Measurements from ENCODE around the gene EHMT1.
"Not testable (repeated sequence)": the region's sequence is repeated elsewhere in the genome, so short reads cannot be mapped to it uniquely, and the experiment has no call there.

Gene EHMT1

DNA sequence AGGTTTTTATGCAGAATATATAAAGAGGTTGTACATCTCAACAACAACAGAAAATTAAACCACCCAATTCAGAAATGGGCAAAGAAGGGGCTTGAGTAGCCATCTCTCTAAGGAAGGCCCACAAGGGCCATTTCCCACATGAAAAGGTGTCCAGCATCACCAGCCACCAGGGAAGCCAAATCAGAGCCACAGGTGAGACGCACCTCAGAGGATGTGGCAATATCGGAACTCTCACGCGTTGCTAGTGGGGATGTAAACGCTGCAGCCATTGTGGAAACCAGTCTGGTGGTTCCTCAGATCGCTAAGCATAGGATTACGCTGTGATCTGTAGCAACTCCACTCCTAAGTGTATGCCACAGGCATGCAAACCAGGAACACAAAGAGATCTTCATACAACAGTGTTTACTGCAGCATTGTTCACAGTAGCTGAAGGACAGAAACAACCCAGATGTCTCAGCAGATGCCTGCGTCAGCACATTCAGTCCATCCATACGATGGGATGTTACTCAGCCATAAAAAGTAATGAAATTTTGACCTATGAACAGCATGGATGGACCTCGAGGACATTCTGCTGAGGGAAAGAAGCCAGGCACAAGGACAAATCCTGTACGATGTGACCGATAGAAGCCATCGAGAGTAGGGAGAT, 174.5 kb downstream of the EHMT1 start:
- DNase-seq, result no peak

DNA sequence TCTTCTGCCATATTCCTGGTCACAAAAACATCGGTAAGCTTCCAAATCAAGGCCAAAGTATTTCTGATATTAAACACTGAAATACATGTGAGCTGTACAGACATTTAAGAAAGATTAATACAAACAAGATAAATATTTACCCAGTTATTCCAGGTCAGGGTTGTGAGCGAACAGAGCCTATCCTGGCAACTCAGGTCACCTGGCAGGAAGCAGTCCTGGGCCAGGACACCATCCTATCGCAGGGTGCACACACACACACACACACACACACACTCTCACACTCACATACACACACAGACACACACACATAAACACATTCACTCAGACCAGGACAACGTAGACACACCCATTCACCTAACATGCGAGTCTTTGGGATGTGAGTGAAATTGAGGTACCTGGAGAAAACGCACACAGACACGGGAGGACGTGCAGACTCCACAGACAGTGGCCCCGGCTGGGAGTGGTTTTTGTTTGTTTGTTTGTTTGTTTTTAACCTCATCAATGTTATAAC, 176.4 kb downstream of the EHMT1 start:
- DNase-seq, result no peak

DNA sequence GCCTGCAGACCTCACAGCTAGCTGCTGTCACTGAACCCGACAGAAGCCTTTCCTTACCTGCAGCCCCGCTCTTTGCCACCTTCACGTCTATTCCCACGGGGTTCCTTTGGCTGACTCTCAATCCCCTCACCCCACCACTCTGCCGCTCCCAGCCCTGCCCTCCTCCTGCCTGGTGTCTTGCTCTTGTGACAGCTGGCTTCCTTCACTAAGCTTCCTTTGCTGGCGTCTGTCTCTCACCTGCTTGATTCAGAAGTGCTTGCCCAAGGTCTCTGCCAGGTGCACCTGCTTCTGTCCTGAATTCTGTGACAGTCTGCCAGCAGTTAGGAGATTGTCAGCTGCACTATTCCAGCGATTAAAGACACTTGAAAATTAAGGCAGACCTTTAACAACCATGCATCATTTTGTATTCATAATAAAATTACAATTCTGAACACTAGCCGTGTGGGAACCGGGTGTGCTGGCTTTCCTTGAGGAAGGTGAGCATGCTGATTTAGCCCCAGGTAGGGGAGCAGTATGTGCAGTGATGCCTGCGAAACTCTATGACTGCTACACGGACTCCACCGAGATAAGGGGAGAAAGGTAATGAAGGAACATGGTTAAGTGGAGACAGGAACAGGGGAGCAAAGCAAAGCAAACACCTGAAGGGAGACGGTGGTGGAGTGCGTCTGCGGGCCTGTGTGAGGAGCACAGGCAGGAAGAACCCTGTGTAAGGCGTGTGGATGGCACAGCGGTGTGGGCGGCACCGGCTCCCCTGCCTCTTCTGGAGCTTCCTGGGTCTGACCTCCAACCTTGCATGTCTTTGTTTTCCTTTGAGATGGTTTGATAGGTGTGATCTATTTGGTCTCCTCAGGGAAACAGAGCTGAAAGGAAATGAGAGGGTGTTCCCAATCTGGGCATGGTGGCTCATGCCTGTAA, 178.7 kb downstream of the EHMT1 start:
- DNase-seq, result peak; percentile 52

- no peak for DNase-seq
Observed at GRCh38 chr9:137798142-137798541, 179.3 kb downstream of the EHMT1 start.

DNA sequence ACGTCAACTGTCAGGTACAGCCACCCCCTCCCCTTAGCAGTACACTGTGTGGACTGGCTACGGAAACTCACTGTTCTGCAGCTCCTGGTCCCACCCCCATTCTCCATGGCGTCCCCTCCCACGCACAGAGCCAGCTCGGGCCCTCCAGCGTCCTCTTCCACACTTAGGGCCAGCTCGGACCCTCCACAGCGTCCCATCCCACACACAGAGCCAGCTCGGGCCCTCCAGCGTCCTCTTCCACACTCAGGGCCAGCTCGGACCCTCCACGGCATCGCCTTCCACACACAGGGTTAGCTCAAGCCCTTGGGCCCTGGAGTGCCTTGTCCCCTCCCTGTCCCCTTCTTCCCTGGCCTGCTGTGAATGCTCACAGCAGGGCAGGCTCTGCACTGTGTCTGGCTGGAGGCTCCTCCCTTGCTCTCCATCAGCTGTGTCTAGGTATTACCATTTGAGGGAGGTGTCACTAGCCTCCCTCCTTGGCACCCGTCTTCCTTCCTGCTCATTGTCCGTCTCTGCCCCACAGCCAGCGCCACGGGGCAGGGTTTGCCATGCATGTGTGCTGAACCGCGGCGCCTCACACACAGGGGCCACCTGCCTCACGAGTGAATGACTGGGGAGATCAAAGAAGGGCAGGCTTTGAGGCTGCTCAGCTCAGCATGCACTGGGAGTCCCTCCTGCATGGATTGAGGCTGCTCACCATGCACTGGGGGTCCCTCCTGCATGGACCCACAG, 180.3 kb downstream of the EHMT1 start:
- no peak for DNase-seq

DNA sequence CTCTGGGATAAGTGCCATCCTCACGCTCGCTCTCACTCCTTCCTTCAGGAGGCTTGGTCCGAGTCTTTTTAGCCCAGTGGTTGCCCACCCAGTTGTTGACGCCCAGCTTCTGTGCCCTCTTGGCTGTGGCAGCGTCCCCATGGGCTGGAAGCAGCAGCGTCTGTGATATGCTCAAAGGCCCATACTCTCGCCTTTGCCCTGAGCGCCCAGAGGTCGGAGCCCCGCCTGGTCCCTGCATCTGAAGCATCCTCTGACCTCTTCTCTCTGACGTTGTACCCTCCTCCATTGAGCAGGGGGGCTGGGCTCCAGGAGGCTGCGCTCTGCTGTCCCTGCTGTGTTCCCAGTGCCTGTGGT, 180.8 kb downstream of the EHMT1 start:
- DNase-seq, result no peak

GRCh38 chr9:137800196-137801022, 181.6 kb downstream of the EHMT1 start:
- no peak for DNase-seq

DNA sequence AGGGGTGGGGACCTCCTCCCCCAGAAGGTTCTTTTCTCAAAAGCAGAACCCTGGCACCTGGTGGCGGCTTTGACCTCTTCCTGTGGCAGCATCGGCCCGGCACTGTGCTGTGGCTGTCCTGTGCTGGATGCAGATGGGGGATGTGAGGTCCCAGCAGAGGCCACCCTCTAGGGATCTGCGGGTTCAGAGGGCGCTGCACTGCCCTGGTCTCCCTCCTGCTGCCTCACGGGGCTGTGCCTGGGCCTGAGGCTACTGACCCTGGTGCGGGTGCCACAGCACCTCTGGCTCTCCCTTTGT, 182.2 kb downstream of the EHMT1 start:
- no peak for DNase-seq

DNA sequence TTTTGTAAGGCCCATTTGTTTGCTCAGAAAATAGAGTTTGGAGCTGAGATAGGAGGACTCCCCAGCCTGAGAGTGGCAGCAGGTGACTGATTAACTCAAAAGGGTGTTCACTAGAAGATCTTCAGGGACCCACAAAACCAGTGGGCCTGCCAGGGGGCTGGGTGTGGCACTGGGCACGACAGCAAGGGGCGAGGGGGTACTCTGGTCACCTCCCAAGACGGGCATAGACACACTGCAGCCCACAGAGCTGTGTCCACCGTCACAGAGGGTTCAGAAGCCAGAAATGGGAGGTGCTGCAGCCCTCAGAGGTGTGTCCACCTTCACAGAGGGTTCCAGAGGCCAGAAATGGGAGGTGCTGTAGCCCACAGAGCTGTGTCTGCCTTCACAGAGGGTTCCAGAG, 183.2 kb downstream of the EHMT1 start:
- no peak for DNase-seq

DNA sequence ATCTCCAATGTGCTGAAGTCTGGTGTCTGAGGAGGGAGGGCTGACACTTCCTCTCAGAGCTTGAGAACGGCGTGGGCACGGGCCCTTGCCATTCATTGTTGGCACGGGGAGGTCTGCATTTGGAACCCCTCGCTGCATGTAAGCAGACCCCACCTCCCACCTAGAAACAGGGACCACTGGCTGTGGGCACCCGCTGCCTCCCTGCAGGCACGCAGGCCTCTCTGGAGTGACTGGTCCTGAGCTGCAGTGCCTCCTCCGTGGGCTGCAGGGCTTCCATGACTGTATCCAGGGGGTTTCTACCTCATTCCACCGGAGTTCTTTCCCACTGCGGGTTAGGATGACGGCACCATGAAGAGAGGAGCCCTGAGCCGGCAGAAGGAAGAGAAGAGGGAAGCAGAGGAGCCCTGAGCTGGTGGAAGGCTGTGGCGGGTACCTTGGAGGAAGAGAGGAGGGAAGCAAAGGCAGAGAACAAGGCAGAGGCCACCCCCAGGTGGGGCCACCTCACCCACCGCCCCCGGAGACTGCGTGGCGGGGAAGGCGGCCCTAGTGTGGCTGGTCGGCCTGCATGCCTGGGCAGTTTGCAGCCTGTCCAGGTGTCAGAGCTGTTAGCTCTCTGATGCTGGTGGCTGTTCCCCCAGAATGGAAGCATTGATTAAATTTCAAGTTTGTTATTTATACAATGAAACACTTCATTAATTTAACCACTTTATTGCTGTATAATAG, 183.9 kb downstream of the EHMT1 start:
- no peak for DNase-seq

DNA sequence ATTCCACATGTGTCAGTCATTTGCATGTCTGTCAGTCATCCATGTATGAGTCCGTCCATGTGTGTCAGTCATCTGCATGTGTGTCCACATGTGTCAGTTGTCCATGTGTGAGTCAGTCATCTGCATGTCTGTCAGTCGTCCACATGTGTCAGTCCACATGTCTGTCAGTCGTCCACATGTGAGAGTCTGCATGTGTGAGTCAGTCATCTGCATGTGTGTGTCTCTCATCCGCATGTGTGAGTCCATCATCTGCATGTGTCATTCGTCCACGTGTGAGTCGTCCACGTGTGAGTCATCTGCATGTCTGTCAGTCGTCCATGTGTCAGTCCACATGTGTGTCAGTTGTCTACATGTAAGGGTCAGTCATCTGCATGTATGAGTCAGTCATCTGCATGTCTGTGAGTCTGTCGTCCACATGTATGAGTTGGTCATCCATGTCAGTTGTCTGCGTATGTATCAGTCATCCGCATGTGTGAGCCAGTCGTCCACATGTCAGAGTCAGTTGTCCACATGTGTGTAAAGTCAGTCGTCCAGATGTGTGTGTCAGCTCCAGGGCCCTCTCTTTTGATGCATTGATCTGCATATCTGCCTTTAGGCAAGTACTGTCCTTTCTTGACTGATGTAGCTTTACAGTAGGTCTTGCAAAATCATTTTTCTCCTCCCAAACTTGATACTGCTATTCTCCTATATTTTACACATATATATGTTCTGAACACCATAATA, 186.3 kb downstream of the EHMT1 start:
- DNase-seq, result no peak

DNA sequence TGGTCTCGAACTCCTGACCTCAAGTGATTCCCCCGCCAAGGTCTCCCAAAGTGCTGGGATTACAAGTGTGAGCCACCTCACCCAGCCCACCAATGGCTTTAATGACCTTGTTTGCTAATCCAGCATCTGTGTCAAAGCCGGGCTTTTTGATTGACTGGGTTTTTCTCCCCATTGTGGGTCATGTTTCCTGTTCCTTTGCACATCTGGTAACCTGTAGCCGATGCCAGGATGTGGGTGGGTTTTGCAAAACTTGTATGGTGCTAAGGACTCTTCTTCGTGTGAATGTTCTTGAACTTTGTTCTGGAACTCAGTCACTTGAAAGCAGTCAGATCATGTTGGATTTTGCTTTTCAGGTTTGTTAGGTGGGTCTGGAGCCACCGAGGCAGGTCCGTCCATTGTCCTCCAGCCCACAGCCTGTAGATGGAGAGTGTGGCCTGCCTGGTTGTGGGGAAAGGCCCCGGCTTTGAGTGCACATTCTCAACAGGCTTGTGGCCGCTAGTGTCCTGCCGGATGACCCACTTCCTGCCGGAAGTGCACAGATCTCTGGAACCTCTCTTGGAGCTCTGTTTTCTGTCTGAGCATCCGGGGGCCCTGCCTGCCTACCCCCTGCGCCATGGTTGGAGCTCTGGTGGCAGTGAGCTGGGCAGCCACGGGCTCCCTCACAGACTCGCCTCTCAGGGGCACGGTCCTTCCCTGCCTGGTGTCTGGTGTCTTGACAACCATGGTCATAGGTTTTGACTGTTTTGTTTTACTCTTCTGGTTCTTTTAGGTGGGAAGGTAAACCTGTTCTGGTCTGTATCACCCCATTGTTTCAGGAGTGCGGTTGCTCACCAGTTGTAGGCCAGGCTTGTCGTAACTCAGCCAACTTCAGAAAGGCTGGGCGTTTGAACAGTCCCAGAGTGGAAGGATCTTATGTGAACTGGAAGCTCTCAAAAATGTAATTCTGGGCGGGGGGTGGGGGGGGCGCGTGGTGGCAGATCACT, 189.2 kb downstream of the EHMT1 start:
- no peak for DNase-seq

- DNase-seq, result no peak
Observed at GRCh38 chr9:137809040-137809576, 190.3 kb downstream of the EHMT1 start.

- DNase-seq, result not testable (repeated sequence)
Observed at GRCh38 chr9:137809726-137810450, 191.1 kb downstream of the EHMT1 start.

DNA sequence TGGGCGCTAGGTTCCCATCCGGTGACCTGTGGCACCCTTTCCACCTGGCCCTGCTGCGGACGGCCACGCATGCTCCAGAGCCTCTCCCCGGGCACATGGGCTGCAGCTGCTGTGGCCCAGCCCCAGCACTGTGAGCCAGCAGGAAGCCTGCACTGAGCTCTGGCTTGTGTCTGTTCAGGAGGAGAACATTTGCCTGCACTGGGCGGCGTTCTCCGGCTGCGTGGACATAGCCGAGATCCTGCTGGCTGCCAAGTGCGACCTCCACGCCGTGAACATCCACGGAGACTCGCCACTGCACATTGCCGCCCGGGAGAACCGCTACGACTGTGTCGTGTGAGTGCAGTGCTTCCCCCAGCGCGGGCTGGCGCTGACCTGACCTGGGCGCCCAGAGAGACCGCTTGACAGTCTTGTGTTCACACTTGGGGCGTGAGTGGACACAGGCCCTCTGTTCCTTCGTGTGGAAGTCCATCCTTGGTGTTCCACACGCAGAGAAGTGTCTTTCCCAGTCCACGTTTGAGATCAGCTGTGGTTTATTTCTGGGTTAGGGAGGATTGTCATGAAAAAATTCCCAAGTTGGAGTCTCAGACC, 192.6 kb downstream of the EHMT1 start:
- DNase-seq, result no peak

GRCh38 chr9:137812356-137813023, 193.7 kb downstream of the EHMT1 start:
- no peak for DNase-seq

GRCh38 chr9:137813167-137813566, 194.4 kb downstream of the EHMT1 start:
- DNase-seq, result peak; percentile 90
